ENCODE data around the gene WDR18.

DNA sequence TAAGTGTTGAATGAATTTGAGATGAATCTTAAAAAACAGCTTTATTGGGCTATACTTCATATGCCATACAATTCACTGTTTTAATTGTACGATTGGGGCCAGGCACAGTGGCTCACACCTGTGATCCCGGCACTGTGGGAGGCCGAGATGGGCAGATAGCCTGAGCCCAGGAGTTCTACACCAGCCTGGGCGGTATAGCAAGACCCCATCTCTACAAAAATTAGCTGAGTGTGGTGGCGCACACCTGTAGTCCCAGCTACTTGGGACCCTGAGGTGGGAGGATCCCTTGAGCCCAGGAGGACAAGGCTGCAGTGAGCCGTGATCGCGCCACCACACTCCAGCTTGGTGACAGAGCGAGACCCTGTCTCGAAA is 48.0 kb upstream of the WDR18 start:
- TF ChIP-seq, protein P1, sequence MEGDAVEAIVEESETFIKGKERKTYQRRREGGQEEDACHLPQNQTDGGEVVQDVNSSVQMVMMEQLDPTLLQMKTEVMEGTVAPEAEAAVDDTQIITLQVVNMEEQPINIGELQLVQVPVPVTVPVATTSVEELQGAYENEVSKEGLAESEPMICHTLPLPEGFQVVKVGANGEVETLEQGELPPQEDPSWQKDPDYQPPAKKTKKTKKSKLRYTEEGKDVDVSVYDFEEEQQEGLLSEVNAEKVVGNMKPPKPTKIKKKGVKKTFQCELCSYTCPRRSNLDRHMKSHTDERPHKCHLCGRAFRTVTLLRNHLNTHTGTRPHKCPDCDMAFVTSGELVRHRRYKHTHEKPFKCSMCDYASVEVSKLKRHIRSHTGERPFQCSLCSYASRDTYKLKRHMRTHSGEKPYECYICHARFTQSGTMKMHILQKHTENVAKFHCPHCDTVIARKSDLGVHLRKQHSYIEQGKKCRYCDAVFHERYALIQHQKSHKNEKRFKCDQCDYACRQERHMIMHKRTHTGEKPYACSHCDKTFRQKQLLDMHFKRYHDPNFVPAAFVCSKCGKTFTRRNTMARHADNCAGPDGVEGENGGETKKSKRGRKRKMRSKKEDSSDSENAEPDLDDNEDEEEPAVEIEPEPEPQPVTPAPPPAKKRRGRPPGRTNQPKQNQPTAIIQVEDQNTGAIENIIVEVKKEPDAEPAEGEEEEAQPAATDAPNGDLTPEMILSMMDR (IDR thresholded peaks at IDR 0.05) = no peak
- no peak for TF ChIP-seq POLR2A (IDR thresholded peaks at IDR 0.05)

Data from vagina (tissue), 2 donors.